ENCODE results near the gene COP1. TPM values are rescaled to one million over a fixed set of nuclear protein-coding genes. Genes with fewer than 3 reads are reported as not detected.
"Not testable (repeated sequence)": the region's sequence is repeated elsewhere in the genome, so short reads cannot be mapped to it uniquely, and the experiment has no call there.

Gene COP1
- total RNA-seq, 4 donors from 2014 or later: 74.1 to 104 (median 87.5) TPM

DNA sequence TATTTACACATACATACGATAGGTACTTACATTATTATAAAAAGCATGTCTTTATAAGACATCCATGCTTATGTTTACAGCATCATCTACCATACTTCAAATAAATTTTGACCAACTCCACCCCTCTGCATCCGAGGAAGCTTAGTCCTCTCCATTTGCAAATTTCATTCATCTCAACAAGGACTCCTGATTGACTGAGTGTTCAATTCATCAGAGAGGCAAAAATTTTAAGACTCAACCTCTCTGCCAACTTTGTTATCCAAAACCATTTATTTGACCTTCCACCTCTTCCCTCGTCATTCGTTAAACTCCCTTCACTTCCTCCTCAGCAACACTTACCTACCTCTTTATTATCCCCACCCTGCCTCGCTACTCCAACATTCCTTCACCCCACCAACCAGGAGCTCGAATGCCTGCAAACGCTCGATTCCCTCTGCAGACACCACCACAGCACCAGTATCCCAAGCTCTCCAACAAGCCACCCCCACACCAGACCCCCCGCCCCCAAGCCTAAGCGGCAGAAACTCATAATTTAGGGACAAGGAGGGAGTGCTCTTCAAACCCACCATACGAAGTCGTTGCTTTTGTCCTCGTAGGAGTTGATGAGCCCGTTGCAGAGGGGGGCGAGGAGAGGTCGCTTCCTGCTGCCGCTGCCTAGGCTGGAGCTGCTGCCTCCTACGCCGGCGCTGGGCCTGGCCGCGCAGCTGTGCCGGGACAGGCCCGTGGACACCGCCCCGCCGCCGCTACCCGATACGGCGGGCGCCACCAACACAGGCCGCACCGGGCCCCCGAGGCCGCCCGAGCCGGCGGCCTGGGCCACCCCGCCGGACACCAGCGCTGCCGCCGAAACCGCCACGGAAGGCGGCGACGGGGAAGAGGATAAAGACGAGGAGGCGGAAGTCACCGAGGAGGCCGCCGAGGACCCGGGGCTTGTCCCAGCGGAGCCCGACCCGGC is 803 bp downstream of the COP1 start:
- Histone ChIP-seq H3K4me3 (peak overlapping the region; percentile 71 to 97 (median 83)), H3K9me3 (no peaks in the 10 kb centered on the region), H3K27ac (peak overlapping the region; percentile 78 to 98 (median 94)), H3K4me1 (peaks cover 0 to 53% (median 25%) of the 10 kb centered on the region in 4 donors), H3K27me3 (no peaks in the 10 kb centered on the region), H3K36me3 (no peaks in the 10 kb centered on the region)
- DNase-seq (ENCODE audit: low spot score in 2 of 2): peak in 1 of 2 donors; percentile 13
- no peak for TF ChIP-seq POLR2A (IDR thresholded peaks at IDR 0.05)
- no peak for TF ChIP-seq CTCF (IDR thresholded peaks at IDR 0.05)
- TF ChIP-seq EP300 (IDR thresholded peaks at IDR 0.05): no peak
- WGBS, 2 donors: 0 to 2% methylated on average over 25 to 38 of the region's 58 CpGs

DNA sequence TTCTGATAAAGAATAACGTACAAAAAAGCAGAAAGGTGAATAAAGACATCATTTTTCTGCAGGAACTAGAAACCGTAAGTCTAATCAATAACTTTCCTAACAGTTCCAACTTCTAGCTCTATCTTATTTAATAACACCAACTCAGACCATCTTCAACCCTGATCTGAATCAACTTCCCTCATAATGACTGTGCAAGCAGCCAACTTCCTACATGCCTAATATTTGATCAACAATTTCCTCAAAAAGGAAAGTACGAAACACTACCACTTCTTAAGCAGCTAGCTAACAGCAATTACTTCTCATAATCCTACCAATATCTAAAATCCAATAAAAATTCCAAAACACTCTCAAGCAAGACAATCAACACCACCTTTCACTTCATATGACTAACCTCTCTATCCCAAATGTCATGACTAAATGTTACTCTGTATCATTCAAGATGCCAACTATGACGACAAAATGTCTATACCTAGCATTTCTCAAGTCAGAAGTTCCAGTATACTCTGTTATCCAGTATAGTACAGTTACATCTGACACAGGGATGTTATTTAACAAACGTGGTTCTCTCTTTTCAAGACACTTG is 1.7 kb downstream of the COP1 start:
- WGBS, 2 donors: 24 to 31% methylated on average over 5 of the region's 5 CpGs
- H3K9me3 ChIP-seq: no peaks in the 10 kb centered on the region

DNA sequence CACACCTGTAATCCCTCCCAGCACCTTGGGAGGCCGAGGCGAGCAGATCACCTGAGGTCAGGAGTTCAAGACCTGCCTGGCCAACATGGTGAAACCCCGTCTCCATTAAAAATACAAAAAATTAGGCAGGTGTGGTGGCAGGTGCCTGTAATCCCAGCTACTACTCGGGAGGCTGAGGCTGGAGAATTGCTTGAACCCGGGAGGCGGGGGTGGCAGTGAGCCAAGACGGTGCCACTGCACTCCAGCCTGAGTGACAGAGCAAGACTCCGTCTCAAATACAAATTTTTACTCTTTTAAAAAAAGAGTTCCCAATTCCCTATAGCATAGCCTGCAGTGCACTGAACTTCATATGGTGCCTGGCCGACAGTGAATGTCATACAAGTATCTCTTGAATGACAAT is 2.4 kb downstream of the COP1 start:
- peaks cover 0 to 69% (median 25%) of the 10 kb centered on the region in 4 donors for H3K4me1 ChIP-seq
- H3K27ac ChIP-seq: peak overlapping the region in 1 of 4 donors; percentile 27
- H3K27me3 ChIP-seq; H3K9me3 ChIP-seq; DNase-seq (ENCODE audit: low spot score in 2 of 2); H3K36me3 ChIP-seq: not testable (repeated sequence)
- WGBS, 2 donors: 60 to 69% methylated on average over 9 of the region's 9 CpGs
- H3K4me3 ChIP-seq: peak overlapping the region in 1 of 4 donors; percentile 9

More for the DNA sequence above, 1.7 kb downstream of the COP1 start:
- H3K4me1 ChIP-seq: peaks cover 0 to 62% (median 25%) of the 10 kb centered on the region in 4 donors
- H3K27me3 ChIP-seq: no peaks in the 10 kb centered on the region
- no peak for DNase-seq (ENCODE audit: low spot score in 2 of 2)
- no peaks in the 10 kb centered on the region for H3K36me3 ChIP-seq
- peak overlapping the region; percentile 71 to 97 (median 83) for H3K4me3 ChIP-seq
- H3K27ac ChIP-seq: peak overlapping the region in 2 of 4 donors; percentile 93 to 95
- TF ChIP-seq CTCF (IDR thresholded peaks at IDR 0.05): no peak

GRCh38 chr1:176203735-176204134 is 3.4 kb downstream of the COP1 start:
- H3K4me1 ChIP-seq: peaks cover 0 to 73% (median 25%) of the 10 kb centered on the region in 4 donors

GRCh38 chr1:176201568-176201967 is 5.5 kb downstream of the COP1 start:
- H3K27me3 ChIP-seq: no peaks in the 10 kb centered on the region
- no peak for DNase-seq (ENCODE audit: low spot score in 2 of 2)
- no peak overlapping the region for H3K27ac ChIP-seq
- H3K36me3 ChIP-seq: no peaks in the 10 kb centered on the region
- H3K4me1 ChIP-seq: peaks cover 0 to 63% (median 21%) of the 10 kb centered on the region in 4 donors
- H3K9me3 ChIP-seq: no peaks in the 10 kb centered on the region
- TF ChIP-seq CTCF (IDR thresholded peaks at IDR 0.05) (no peak), EP300 (IDR thresholded peaks at IDR 0.05) (no peak), POLR2A (IDR thresholded peaks at IDR 0.05) (no peak)
- H3K4me3 ChIP-seq: no peak overlapping the region

More at GRCh38 chr1:176203735-176204134, 3.4 kb downstream of the COP1 start:
- no peak for DNase-seq (ENCODE audit: low spot score in 2 of 2)
- no peak overlapping the region for H3K27ac ChIP-seq
- TF ChIP-seq POLR2A (IDR thresholded peaks at IDR 0.05) (no peak), CTCF (IDR thresholded peaks at IDR 0.05) (no peak), EP300 (IDR thresholded peaks at IDR 0.05) (no peak)
- 70% methylated on average over 4 of the region's 4 CpGs for WGBS, 2 donors
- H3K27me3 ChIP-seq: no peaks in the 10 kb centered on the region
- H3K4me3 ChIP-seq: no peak overlapping the region
- H3K36me3 ChIP-seq: no peaks in the 10 kb centered on the region
- no peaks in the 10 kb centered on the region for H3K9me3 ChIP-seq

All from tibial nerve (tissue), 4 donors.